NB4 (cell line): ENCODE measurements around the gene SLC39A8.

Source experiments
- CTCF ChIP-seq: IDR thresholded peaks from one replicate; pipeline ENCODE4 v1.5.1; 2012; ENCODE audit warnings: low read depth, low read length
- MAX ChIP-seq: IDR thresholded peaks from 2 replicates; pipeline ENCODE4 v1.6.1; 2011; ENCODE audit warnings: low read depth, low read length
- MYC ChIP-seq: IDR thresholded peaks from 2 replicates; pipeline ENCODE4 v1.6.1; 2011; ENCODE audit warnings: low read depth, low read length
- POLR2A ChIP-seq: IDR thresholded peaks from 2 replicates; pipeline ENCODE4 v1.6.1; 2011; ENCODE audit warnings: mild to moderate bottlenecking; ENCODE audit not compliant: insufficient read length; ENCODE audit errors: extremely low read depth

GRCh38 chr4:102348701-102349100 is 3.4 kb upstream of the SLC39A8 start:
- no peak for TF ChIP-seq CTCF
- no peak for TF ChIP-seq POLR2A
- TF ChIP-seq MAX, result no peak
- TF ChIP-seq MYC, result no peak
